Stimulated activated CD4-positive, alpha-beta T cell treated with anti-CD3 and anti-CD28 coated beads, Interleukin-2, amount 100 ng/mL, for 24 hours (primary cell): Measurements from ENCODE around the gene IMMP2L.
"Not testable (repeated sequence)": the region's sequence is repeated elsewhere in the genome, so short reads cannot be mapped to it uniquely, and the experiment has no call there.

Source experiments
- DNase-seq, 2 donors: peaks; one replicate each; pipeline ENCODE4 v3.0.0-alpha.2; 2020

IMMP2L gene

GRCh38 chr7:111561904-111562732 is at the start of gene IMMP2L:
Gene IMMP2L (minus strand): TSS chr7:111562492.
- peak; percentile 92 to 93 for DNase-seq

GRCh38 chr7:111609483-111610254 is 47.4 kb upstream of the IMMP2L start:
- not testable (repeated sequence) for DNase-seq

- DNase-seq, result no peak
Observed at GRCh38 chr7:111607621-111608020, 45.3 kb upstream of the IMMP2L start.

GRCh38 chr7:111605246-111605645 is 43.0 kb upstream of the IMMP2L start:
- DNase-seq, result no peak

GRCh38 chr7:111600091-111600490 is 37.8 kb upstream of the IMMP2L start:
- DNase-seq, result no peak

- no peak for DNase-seq
Observed at GRCh38 chr7:111595780-111596179, 33.5 kb upstream of the IMMP2L start.

GRCh38 chr7:111594602-111595001 is 32.3 kb upstream of the IMMP2L start:
- DNase-seq, result no peak

GRCh38 chr7:111593343-111593742 is 31.1 kb upstream of the IMMP2L start:
- DNase-seq, result no peak

GRCh38 chr7:111588065-111588433 is 25.8 kb upstream of the IMMP2L start:
- DNase-seq, result no peak

- DNase-seq, result no peak
Observed at GRCh38 chr7:111587410-111588064, 25.2 kb upstream of the IMMP2L start.

- no peak for DNase-seq
Observed at GRCh38 chr7:111586711-111587409, 24.6 kb upstream of the IMMP2L start.

- not testable (repeated sequence) for DNase-seq
Observed at GRCh38 chr7:111581784-111582488, 19.6 kb upstream of the IMMP2L start.

GRCh38 chr7:111581207-111581606 is 18.9 kb upstream of the IMMP2L start:
- DNase-seq, result not testable (repeated sequence)

- no peak for DNase-seq
Observed at GRCh38 chr7:111578754-111579153, 16.5 kb upstream of the IMMP2L start.

GRCh38 chr7:111571720-111572119 is 9.4 kb upstream of the IMMP2L start:
- no peak for DNase-seq

GRCh38 chr7:111568870-111569462 is 6.7 kb upstream of the IMMP2L start:
- DNase-seq, result no peak

- no peak for DNase-seq
Observed at GRCh38 chr7:111568419-111568818, 6.1 kb upstream of the IMMP2L start.

GRCh38 chr7:111564078-111564477 is 1.8 kb upstream of the IMMP2L start:
- no peak for DNase-seq

- peak; percentile 6 to 21 for DNase-seq
Observed at GRCh38 chr7:111561654-111561903, 713 bp downstream of the IMMP2L start.

- DNase-seq, result no peak
Observed at GRCh38 chr7:111560773-111561653, 1.3 kb downstream of the IMMP2L start.

GRCh38 chr7:111558991-111559390 is 3.3 kb downstream of the IMMP2L start:
- no peak for DNase-seq
